HepG2 (cell line): ENCODE results near the gene EDC3. TPM values are rescaled to one million over a fixed set of nuclear protein-coding genes. Genes with fewer than 3 reads are reported as not detected.

Experiments used
- BCL6 ChIP-seq: IDR thresholded peaks from 2 replicates; pipeline ENCODE4 v1.6.1; 2016; ENCODE audit warnings: missing genetic modification reagents, missing compliant biosample characterization
- CTCF ChIP-seq: sonication (generic); formaldehyde crosslinking; IDR thresholded peaks from 2 replicates; pipeline ENCODE4 v1.5.0; 2020; ENCODE audit warnings: mild to moderate bottlenecking, missing genetic modification reagents, moderate library complexity
- ETV6 ChIP-seq: sonication (generic); formaldehyde crosslinking; conservative IDR thresholded peaks from 2 replicates; pipeline ENCODE4 v1.4.0; 2020; ENCODE audit warnings: missing genetic modification reagents
- GABPA ChIP-seq, 2 experiments: IDR thresholded peaks; 2 replicates each; pipeline ENCODE4 v1.6.1; 2011 to 2016; ENCODE audit warnings: low read depth in 2 of 2, low read length in 1 of 2, missing biosample characterization in 1 of 2, missing genetic modification characterization in 1 of 2
- IRF2 ChIP-seq: IDR thresholded peaks from 2 replicates; pipeline ENCODE4 v1.6.1; 2018; ENCODE audit warnings: missing genetic modification reagents, missing compliant biosample characterization
- ISL2 ChIP-seq: sonication (generic); formaldehyde crosslinking; IDR thresholded peaks from 2 replicates; pipeline ENCODE4 v1.5.0; 2020; ENCODE audit warnings: missing genetic modification reagents
- KDM3A ChIP-seq: IDR thresholded peaks from 2 replicates; pipeline ENCODE4 v1.6.1; 2018; ENCODE audit warnings: low read depth, missing compliant biosample characterization
- MAFF ChIP-seq: IDR thresholded peaks from 2 replicates; pipeline ENCODE4 v1.6.1; 2011; ENCODE audit warnings: low read depth, low read length, improper control_type of control experiment
- MYC ChIP-seq: sonication (generic); formaldehyde crosslinking; IDR thresholded peaks from 2 replicates; pipeline ENCODE4 v1.9.0; 2021; ENCODE audit warnings: missing genetic modification reagents, borderline replicate concordance
- PATZ1 ChIP-seq: sonication (generic); formaldehyde crosslinking; IDR thresholded peaks from 2 replicates; pipeline ENCODE4 v1.4.0; 2020; ENCODE audit warnings: missing genetic modification reagents
- PHF20 ChIP-seq: sonication (generic); formaldehyde crosslinking; IDR thresholded peaks from 2 replicates; pipeline ENCODE4 v1.5.0; 2020; ENCODE audit warnings: mild to moderate bottlenecking, missing genetic modification reagents
- STAG1 ChIP-seq: sonication (generic); formaldehyde crosslinking; IDR thresholded peaks from 2 replicates; pipeline ENCODE4 v1.4.0; 2020; ENCODE audit warnings: missing genetic modification reagents
- TRAFD1 ChIP-seq: sonication (generic); formaldehyde crosslinking; IDR thresholded peaks from 2 replicates; pipeline ENCODE4 v1.5.1; 2020; ENCODE audit warnings: missing genetic modification reagents, mild to moderate bottlenecking, borderline replicate concordance
- ZFX ChIP-seq: sonication (generic); formaldehyde crosslinking; IDR thresholded peaks from 2 replicates; pipeline ENCODE4 v1.4.0; 2020; ENCODE audit warnings: mild to moderate bottlenecking, low read depth, missing genetic modification reagents, moderate library complexity
- ZFYVE20 ChIP-seq: sonication (generic); formaldehyde crosslinking; IDR thresholded peaks from 2 replicates; pipeline ENCODE4 v1.8.0; 2023; ENCODE audit warnings: low read depth, mild to moderate bottlenecking, moderate library complexity, missing genetic modification reagents, borderline replicate concordance
- ZKSCAN5 ChIP-seq: sonication (generic); formaldehyde crosslinking; IDR thresholded peaks from 2 replicates; pipeline ENCODE4 v1.5.1; 2020; ENCODE audit warnings: mild to moderate bottlenecking, missing genetic modification reagents
- ZNF264 ChIP-seq: sonication (generic); formaldehyde crosslinking; IDR thresholded peaks from 2 replicates; pipeline ENCODE4 v1.4.0; 2020; ENCODE audit warnings: missing genetic modification reagents
- ZNF724P ChIP-seq: sonication (generic); formaldehyde crosslinking; IDR thresholded peaks from 2 replicates; pipeline ENCODE4 v1.8.0; 2022; ENCODE audit warnings: missing genetic modification reagents, borderline replicate concordance
- polyA plus RNA-seq, 8 experiments: library from polyadenylated mRNA; depleted of rRNA in 3 of 8; stranded (reverse) in 7 of 8; unstranded in 1 of 8; fragments of >200 nt; fragmentation: Illumina TruSeq in 4 of 8; extraction: Trizol in 4 of 8; gene quantifications; 2 replicates each; pipeline versions ENCODE4 v1.2.1 to v1.2.3, GENCODE V29; 2011 to 2016; ENCODE audit warnings: low read depth in 4 of 8, missing spikeins in 1 of 8, mixed read lengths in 1 of 8; ENCODE audit not compliant: insufficient read depth in 1 of 8
- total RNA-seq, 5 experiments: library from RNA; depleted of rRNA; stranded (reverse); fragments of >200 nt; fragmentation: Illumina TruSeq; extraction: Trizol; gene quantifications; 2 replicates each; pipeline ENCODE4 v1.2.3, GENCODE V29; 2016; ENCODE audit warnings: low read depth in 1 of 5

EDC3 gene
- total and polyA plus RNA-seq, 2 of the 13 experiments (the other 11 are each of a cell fraction or from before 2014, with no cell fraction given), result 17.4 to 32.0 TPM

GRCh38 chr15:74604983-74605794, 90.6 kb downstream of the EDC3 start (continued):
- TF ChIP-seq PATZ1 (CRISPR knock-in tag) (no peak), PHF20 (no peak), MYC (CRISPR knock-in tag) (no peak), ZFX (0 out of 2 replicates have a peak, but pooled peaks have one; percentile 15), ZNF724P (CRISPR knock-in tag) (no peak), CTCF (peak; percentile 39), TRAFD1 (CRISPR knock-in tag) (no peak), IRF2 (CRISPR knock-in tag) (no peak), BCL6 (CRISPR knock-in tag) (no peak), KDM3A (CRISPR knock-in tag) (no peak), STAG1 (CRISPR knock-in tag) (peak; percentile 27; the same call in 1 of the 2 replicates), GABPA (IDR thresholded peaks at IDR 0.05; ENCODE audit: low read depth, low read length) (0 out of 2 replicates have a peak, but pooled peaks have one; percentile 6), GABPA (CRISPR knock-in tag; IDR thresholded peaks at IDR 0.05; ENCODE audit: low read depth) (no peak), MAFF (no peak), ZFYVE20 (CRISPR knock-in tag) (no peak), ZKSCAN5 (no peak), ETV6 (CRISPR knock-in tag) (no peak), ISL2 (CRISPR knock-in tag) (no peak), ZNF264 (CRISPR knock-in tag) (no peak)
